ENCODE results near the gene CD300E.

Gene CD300E

DNA sequence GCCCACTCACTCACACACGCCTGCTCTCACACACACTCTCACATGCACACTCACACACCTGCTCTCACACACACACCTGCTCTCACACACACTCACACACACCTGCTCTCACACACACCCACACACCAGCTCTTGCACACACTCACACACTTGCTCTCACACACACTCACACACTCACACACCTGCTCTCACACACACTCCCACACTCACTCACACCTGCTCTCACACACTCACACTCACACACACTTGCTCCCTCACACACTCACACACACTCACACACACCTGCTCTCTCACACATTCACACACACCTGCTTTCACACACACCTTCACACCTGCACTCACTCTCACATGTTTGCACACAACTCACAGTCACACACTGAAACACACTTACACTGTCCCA, 60.2 kb downstream of the CD300E start:
- no peak overlapping the region for H3K4me3 ChIP-seq (ENCODE audit: low read depth in 1 of 2, low read length in 1 of 2)
- TF ChIP-seq, protein P1, sequence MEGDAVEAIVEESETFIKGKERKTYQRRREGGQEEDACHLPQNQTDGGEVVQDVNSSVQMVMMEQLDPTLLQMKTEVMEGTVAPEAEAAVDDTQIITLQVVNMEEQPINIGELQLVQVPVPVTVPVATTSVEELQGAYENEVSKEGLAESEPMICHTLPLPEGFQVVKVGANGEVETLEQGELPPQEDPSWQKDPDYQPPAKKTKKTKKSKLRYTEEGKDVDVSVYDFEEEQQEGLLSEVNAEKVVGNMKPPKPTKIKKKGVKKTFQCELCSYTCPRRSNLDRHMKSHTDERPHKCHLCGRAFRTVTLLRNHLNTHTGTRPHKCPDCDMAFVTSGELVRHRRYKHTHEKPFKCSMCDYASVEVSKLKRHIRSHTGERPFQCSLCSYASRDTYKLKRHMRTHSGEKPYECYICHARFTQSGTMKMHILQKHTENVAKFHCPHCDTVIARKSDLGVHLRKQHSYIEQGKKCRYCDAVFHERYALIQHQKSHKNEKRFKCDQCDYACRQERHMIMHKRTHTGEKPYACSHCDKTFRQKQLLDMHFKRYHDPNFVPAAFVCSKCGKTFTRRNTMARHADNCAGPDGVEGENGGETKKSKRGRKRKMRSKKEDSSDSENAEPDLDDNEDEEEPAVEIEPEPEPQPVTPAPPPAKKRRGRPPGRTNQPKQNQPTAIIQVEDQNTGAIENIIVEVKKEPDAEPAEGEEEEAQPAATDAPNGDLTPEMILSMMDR (IDR thresholded peaks at IDR 0.05): no peak

DNA sequence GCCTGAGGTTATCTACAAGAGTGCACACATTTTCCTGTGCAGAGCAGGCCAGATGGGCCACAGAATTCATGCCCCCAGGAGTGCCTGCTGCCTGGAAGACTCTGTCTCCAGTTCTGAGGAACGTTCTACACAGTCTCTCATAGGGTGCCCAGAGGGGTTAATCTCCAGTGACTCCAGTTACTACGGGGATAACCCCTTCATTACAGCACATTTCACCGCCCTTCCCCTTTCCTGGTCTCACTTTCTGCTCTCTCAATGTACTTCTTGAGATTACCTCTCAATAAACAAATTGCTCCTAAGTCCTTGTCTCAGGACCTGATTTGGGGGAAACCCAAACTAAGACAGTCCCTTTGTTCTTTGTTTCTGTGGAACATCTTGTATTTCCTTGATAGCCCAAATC, 62.0 kb downstream of the CD300E start:
- H3K9me3 ChIP-seq: no peaks in the 10 kb centered on the region
- H3K4me3 ChIP-seq (ENCODE audit: low read depth in 1 of 2, low read length in 1 of 2): no peak overlapping the region
- TF ChIP-seq, protein P1 (IDR thresholded peaks at IDR 0.05): no peak
- peaks cover 0 to 6% of the 10 kb centered on the region in 2 experiments for H3K4me1 ChIP-seq (ENCODE audit: control insufficient read depth in 1 of 2, insufficient read depth in 1 of 2, low read depth in 1 of 2, low read length in 1 of 2)
- H3K27me3 ChIP-seq: peaks cover 55% of the 10 kb centered on the region
- no peaks in the 10 kb centered on the region for H3K36me3 ChIP-seq
- H3K27ac ChIP-seq: no peak overlapping the region

More for the DNA sequence above, 60.2 kb downstream of the CD300E start:
- H3K27ac ChIP-seq: no peak overlapping the region
- peaks cover 9 to 24% of the 10 kb centered on the region in 2 experiments for H3K4me1 ChIP-seq (ENCODE audit: control insufficient read depth in 1 of 2, insufficient read depth in 1 of 2, low read depth in 1 of 2, low read length in 1 of 2)
- peaks cover 64% of the 10 kb centered on the region for H3K27me3 ChIP-seq
- no peaks in the 10 kb centered on the region for H3K36me3 ChIP-seq
- H3K9me3 ChIP-seq: no peaks in the 10 kb centered on the region
